Measurements from ENCODE around the gene TBC1D10B.
A peak's percentile ranks its signal among the peaks of the same experiment; 100 is the strongest.

The TBC1D10B gene

GRCh38 chr16:30372725-30373124 is 2.4 kb upstream of the TBC1D10B start:
- DNase-seq = no peak

GRCh38 chr16:30372038-30372712 is 1.9 kb upstream of the TBC1D10B start:
- DNase-seq = no peak

- DNase-seq = no peak
These were observed 1.0 kb upstream of the TBC1D10B start for GRCh38 chr16:30371248-30371816.

GRCh38 chr16:30369938-30370455 is 297 bp downstream of the TBC1D10B start:
- DNase-seq = no peak

GRCh38 chr16:30369091-30369937 is 980 bp downstream of the TBC1D10B start:
- DNase-seq = no peak

GRCh38 chr16:30368792-30369090 is 1.6 kb downstream of the TBC1D10B start:
- no peak for DNase-seq

- DNase-seq = no peak
These were observed 2.0 kb downstream of the TBC1D10B start for GRCh38 chr16:30368122-30368791.

- no peak for DNase-seq
These were observed 2.8 kb downstream of the TBC1D10B start for GRCh38 chr16:30367349-30368009.

- DNase-seq = no peak
These were observed 3.8 kb downstream of the TBC1D10B start for GRCh38 chr16:30366511-30366910.

GRCh38 chr16:30365200-30365599 is 5.1 kb downstream of the TBC1D10B start:
- DNase-seq = no peak

GRCh38 chr16:30361180-30361579 is 9.1 kb downstream of the TBC1D10B start:
- no peak for DNase-seq

GRCh38 chr16:30359871-30360170 is 10.5 kb downstream of the TBC1D10B start:
- no peak for DNase-seq

GRCh38 chr16:30358990-30359870 is 11.1 kb downstream of the TBC1D10B start:
- no peak for DNase-seq

GRCh38 chr16:30358577-30358936 is 11.7 kb downstream of the TBC1D10B start:
- no peak for DNase-seq

- no peak for DNase-seq
These were observed 12.3 kb downstream of the TBC1D10B start for GRCh38 chr16:30357715-30358576.

GRCh38 chr16:30357085-30357714 is 13.1 kb downstream of the TBC1D10B start:
- no peak for DNase-seq

- DNase-seq = peak; percentile 43
These were observed 13.8 kb downstream of the TBC1D10B start for GRCh38 chr16:30356401-30357084.

- no peak for DNase-seq
These were observed 14.4 kb downstream of the TBC1D10B start for GRCh38 chr16:30355954-30356308.

- peak; percentile 97 for DNase-seq
These were observed 14.9 kb downstream of the TBC1D10B start, which contains the start of gene CD2BP2 for GRCh38 chr16:30355144-30355953. TSS of gene CD2BP2 (minus strand) at chr16:30355308. CDS start at chr16:30354681, 627 bp downstream.

All from NCI-H1105 treated with DMSO at 0.1 percent for 48 hours (cell line).